ENCODE data around the gene CD164L2. TPM values are rescaled to one million over a fixed set of nuclear protein-coding genes. Genes with fewer than 3 reads are reported as not detected.

Gene CD164L2
- total and polyA plus RNA-seq, 2 experiments from 2014 or later: 2.0 to 2.8 TPM

- peaks cover 8% of the 10 kb centered on the region for H3K27me3 ChIP-seq (ENCODE audit: insufficient read depth)
- no peaks in the 10 kb centered on the region for H4K20me1 ChIP-seq (replicated peaks; ENCODE audit: insufficient read depth)
- H2AFZ ChIP-seq: peak within 1 kb of the TSS; percentile 100
- DNase-seq (ENCODE audit: low spot score) (peak; percentile 92), ATAC-seq (peak; percentile 72)
- TF ChIP-seq EZH2phosphoT487 (IDR thresholded peaks at IDR 0.05; ENCODE audit: unreplicated experiment) (no peak), CREB1 (CRISPR knock-in tag; IDR thresholded peaks at IDR 0.05; ENCODE audit: low read depth) (peak; percentile 24; the same call in 1 of the 2 replicates), CTCF (conservative IDR thresholded peaks at IDR 0.05; ENCODE audit: low read depth in 2 of 2) (peak in 1 of 2 experiments; percentile 62; a peak in 3 of 4 replicates), STAT1 (IDR thresholded peaks at IDR 0.05; ENCODE audit: unreplicated experiment) (no peak), POLR2AphosphoS5 (IDR thresholded peaks at IDR 0.05; ENCODE audit: low read depth) (peak; percentile 66), NANOG (IDR thresholded peaks at IDR 0.05; ENCODE audit: borderline replicate concordance) (no peak), JUNB (IDR thresholded peaks at IDR 0.05; ENCODE audit: unreplicated experiment) (no peak)
- TF ChIP-seq, protein P1, sequence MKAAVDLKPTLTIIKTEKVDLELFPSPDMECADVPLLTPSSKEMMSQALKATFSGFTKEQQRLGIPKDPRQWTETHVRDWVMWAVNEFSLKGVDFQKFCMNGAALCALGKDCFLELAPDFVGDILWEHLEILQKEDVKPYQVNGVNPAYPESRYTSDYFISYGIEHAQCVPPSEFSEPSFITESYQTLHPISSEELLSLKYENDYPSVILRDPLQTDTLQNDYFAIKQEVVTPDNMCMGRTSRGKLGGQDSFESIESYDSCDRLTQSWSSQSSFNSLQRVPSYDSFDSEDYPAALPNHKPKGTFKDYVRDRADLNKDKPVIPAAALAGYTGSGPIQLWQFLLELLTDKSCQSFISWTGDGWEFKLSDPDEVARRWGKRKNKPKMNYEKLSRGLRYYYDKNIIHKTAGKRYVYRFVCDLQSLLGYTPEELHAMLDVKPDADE (IDR thresholded peaks at IDR 0.05): 0 out of 2 replicates have a peak, but pooled peaks have one; percentile 16
- peak within 1 kb of the TSS; percentile 89 for H3K4me3 ChIP-seq
- peak within 1 kb of the TSS; percentile 86 for H3K27ac Mint-ChIP-seq
- no peaks in the 10 kb centered on the region for H3K79me2 ChIP-seq (replicated peaks; ENCODE audit: insufficient read depth)
- H3F3A ChIP-seq (replicated peaks; ENCODE audit: low read depth): peaks cover 17% of the 10 kb centered on the region; the same call in 1 of the 2 replicates
- peaks cover 12% of the 10 kb centered on the region for H3K27me3 Mint-ChIP-seq (ENCODE audit: insufficient read depth, low read depth, poor library complexity)
- H3K4me1 Mint-ChIP-seq: peaks cover 27% of the 10 kb centered on the region
- no peaks in the 10 kb centered on the region for H3K9me3 Mint-ChIP-seq
- H3K4me3 Mint-ChIP-seq: peak within 1 kb of the TSS; percentile 86
- H3K36me3 ChIP-seq (ENCODE audit: insufficient read depth): no peaks in the 10 kb centered on the region
- peak within 1 kb of the TSS; percentile 80; the same call in 1 of the 2 replicates for H3K27ac ChIP-seq (ENCODE audit: low read depth)
- peaks cover 16% of the 10 kb centered on the region for H3K4me1 ChIP-seq (ENCODE audit: insufficient read depth)
- no peaks in the 10 kb centered on the region for H3K36me3 Mint-ChIP-seq (ENCODE audit: low read depth)
- peak within 1 kb of the TSS; percentile 99 for H3K4me2 ChIP-seq
- no peaks in the 10 kb centered on the region for H3K9me2 ChIP-seq (ENCODE audit: insufficient read depth)
Measured at GRCh38 chr1:27366411-27367159, 16.5 kb downstream of the CD164L2 start, which contains the start of gene MAP3K6. TSS of gene MAP3K6 (minus strand) at chr1:27366961. CDS start at chr1:27366597, 364 bp downstream.

DNA sequence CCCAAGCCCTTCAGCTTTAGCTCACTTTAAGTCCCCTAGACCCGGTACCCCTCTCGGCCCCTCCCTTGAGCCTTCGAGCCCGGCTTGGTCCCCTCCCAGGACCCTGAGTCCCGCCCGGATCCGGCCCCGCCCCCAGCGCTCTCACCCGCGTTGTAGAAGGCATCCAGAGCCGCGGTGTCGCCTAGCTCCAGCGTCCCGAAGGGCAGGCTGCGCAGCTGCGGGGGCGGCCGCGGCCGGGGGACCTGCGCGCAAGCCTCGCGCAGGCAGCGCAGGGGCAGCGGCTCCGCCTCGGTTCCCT, 17.1 kb downstream of the CD164L2 start:
- H3K27me3 ChIP-seq (ENCODE audit: insufficient read depth): peaks cover 13% of the 10 kb centered on the region
- peaks cover 17% of the 10 kb centered on the region; the same call in 1 of the 2 replicates for H3F3A ChIP-seq (replicated peaks; ENCODE audit: low read depth)
- H3K4me3 Mint-ChIP-seq: peak overlapping the region; percentile 86
- H3K79me2 ChIP-seq (replicated peaks; ENCODE audit: insufficient read depth): no peaks in the 10 kb centered on the region
- H3K9me2 ChIP-seq (ENCODE audit: insufficient read depth): no peaks in the 10 kb centered on the region
- no peaks in the 10 kb centered on the region for H3K36me3 ChIP-seq (ENCODE audit: insufficient read depth)
- H2AFZ ChIP-seq: peak overlapping the region; percentile 98; the same call in 1 of the 2 replicates
- peak; percentile 55 for ATAC-seq
- peak overlapping the region; percentile 89 for H3K4me3 ChIP-seq
- H3K27ac ChIP-seq (ENCODE audit: low read depth): no peak overlapping the region
- no peaks in the 10 kb centered on the region for H4K20me1 ChIP-seq (replicated peaks; ENCODE audit: insufficient read depth)
- TF ChIP-seq, protein P2, sequence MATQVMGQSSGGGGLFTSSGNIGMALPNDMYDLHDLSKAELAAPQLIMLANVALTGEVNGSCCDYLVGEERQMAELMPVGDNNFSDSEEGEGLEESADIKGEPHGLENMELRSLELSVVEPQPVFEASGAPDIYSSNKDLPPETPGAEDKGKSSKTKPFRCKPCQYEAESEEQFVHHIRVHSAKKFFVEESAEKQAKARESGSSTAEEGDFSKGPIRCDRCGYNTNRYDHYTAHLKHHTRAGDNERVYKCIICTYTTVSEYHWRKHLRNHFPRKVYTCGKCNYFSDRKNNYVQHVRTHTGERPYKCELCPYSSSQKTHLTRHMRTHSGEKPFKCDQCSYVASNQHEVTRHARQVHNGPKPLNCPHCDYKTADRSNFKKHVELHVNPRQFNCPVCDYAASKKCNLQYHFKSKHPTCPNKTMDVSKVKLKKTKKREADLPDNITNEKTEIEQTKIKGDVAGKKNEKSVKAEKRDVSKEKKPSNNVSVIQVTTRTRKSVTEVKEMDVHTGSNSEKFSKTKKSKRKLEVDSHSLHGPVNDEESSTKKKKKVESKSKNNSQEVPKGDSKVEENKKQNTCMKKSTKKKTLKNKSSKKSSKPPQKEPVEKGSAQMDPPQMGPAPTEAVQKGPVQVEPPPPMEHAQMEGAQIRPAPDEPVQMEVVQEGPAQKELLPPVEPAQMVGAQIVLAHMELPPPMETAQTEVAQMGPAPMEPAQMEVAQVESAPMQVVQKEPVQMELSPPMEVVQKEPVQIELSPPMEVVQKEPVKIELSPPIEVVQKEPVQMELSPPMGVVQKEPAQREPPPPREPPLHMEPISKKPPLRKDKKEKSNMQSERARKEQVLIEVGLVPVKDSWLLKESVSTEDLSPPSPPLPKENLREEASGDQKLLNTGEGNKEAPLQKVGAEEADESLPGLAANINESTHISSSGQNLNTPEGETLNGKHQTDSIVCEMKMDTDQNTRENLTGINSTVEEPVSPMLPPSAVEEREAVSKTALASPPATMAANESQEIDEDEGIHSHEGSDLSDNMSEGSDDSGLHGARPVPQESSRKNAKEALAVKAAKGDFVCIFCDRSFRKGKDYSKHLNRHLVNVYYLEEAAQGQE (IDR thresholded peaks at IDR 0.05; ENCODE audit: unreplicated experiment): no peak
- peak; percentile 46 for TF ChIP-seq POLR2AphosphoS5 (IDR thresholded peaks at IDR 0.05; ENCODE audit: low read depth)
- H3K27ac Mint-ChIP-seq: peak overlapping the region; percentile 86
- H3K4me2 ChIP-seq: peak overlapping the region; percentile 99
- H3K27me3 Mint-ChIP-seq (ENCODE audit: insufficient read depth, low read depth, poor library complexity): peaks cover 18% of the 10 kb centered on the region
- peaks cover 27% of the 10 kb centered on the region for H3K4me1 Mint-ChIP-seq
- peak; percentile 89 for DNase-seq (ENCODE audit: low spot score)
- no peaks in the 10 kb centered on the region for H3K36me3 Mint-ChIP-seq (ENCODE audit: low read depth)
- peaks cover 16% of the 10 kb centered on the region for H3K4me1 ChIP-seq (ENCODE audit: insufficient read depth)
- no peaks in the 10 kb centered on the region for H3K9me3 Mint-ChIP-seq

Measured in GM23338 (cell line).